T-helper 2 cell treated with Interferon-gamma antibody and Interleukin-4, amounts not matched to agents 100 ng/mL and 5 ng/mL, for 36 hours (primary cell): ENCODE results near the gene TSPAN14. TPM values are rescaled to one million over a fixed set of nuclear protein-coding genes. Genes with fewer than 3 reads are reported as not detected.

Experiments
- intact Hi-C: fragments of 100-400 bp; cut with micrococcal nuclease; formaldehyde crosslinking; loops from one replicate; pipeline ENCODE4 v1.15.1; 2023
- total RNA-seq: library from RNA; stranded (reverse); gene quantifications from 2 replicates; pipeline ENCODE4 v1.2.3, GENCODE V29; 2022

The TSPAN14 gene
- total RNA-seq, 1 donor from 2014 or later: 118 TPM

- intact Hi-C loops: no loop called here
Measured at GRCh38 chr10:80579181-80579763, 125.2 kb downstream of the TSPAN14 start.

- intact Hi-C loops: no loop called here
Measured at GRCh38 chr10:80579849-80580637, 125.9 kb downstream of the TSPAN14 start.

- intact Hi-C loops: no loop called here
Measured at GRCh38 chr10:80580638-80581468, 126.7 kb downstream of the TSPAN14 start.

DNA sequence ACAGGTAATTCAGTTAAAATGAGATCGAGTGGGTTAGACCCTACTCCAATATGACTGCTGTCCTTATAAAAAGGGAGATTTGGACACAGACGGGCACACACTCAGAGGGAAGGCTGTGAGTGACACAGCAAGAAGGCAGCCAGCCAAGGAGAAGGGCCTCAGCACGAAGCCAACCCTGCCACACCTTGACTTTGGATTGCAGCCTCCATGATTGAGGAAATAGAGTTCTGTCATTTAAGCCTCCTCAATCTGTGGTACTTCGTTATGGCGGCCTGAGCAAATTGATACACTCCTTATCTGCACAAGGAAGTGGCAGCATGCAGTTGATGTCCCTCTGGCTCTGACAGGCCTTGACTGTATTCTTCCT is 127.3 kb downstream of the TSPAN14 start:
- intact Hi-C loops: no loop called here

- intact Hi-C loops: no loop called here
Measured at GRCh38 chr10:80582286-80582960, 128.3 kb downstream of the TSPAN14 start.

Other genes with a start within 250 kb of the TSPAN14 start
- 231 and 244 TPM in 2 replicates for gene ANXA11, start 248.8 kb upstream of the TSPAN14 start, total RNA-seq
- gene MAT1A, start 164.7 kb upstream of the TSPAN14 start, total RNA-seq: not detected in 2 replicates
- gene DYDC1, start 97.6 kb upstream of the TSPAN14 start, total RNA-seq: not detected in 2 replicates
- not detected in 2 replicates for gene DYDC2, start 97.5 kb upstream of the TSPAN14 start, total RNA-seq
- 8.5 and 11.5 TPM in 2 replicates for gene PRXL2A, start 45.8 kb upstream of the TSPAN14 start, total RNA-seq
- gene SH2D4B, start 83.6 kb downstream of the TSPAN14 start, total RNA-seq: 0.07 and 0.14 TPM in 2 replicates